NB4 (cell line): ENCODE measurements around the gene SAMD11.

ENCODE experiments used
- CTCF ChIP-seq: IDR thresholded peaks from one replicate; pipeline ENCODE4 v1.5.1; 2012; ENCODE audit warnings: low read depth, low read length
- MAX ChIP-seq: IDR thresholded peaks from 2 replicates; pipeline ENCODE4 v1.6.1; 2011; ENCODE audit warnings: low read depth, low read length
- POLR2A ChIP-seq: IDR thresholded peaks from 2 replicates; pipeline ENCODE4 v1.6.1; 2011; ENCODE audit warnings: mild to moderate bottlenecking; ENCODE audit not compliant: insufficient read length; ENCODE audit errors: extremely low read depth

GRCh38 chr1:944341-945325, 20.9 kb downstream of the SAMD11 start:
- TF ChIP-seq CTCF: no peak
- no peak for TF ChIP-seq MAX
- TF ChIP-seq POLR2A: no peak
